Testis (tissue), 2 donors: ENCODE measurements around the gene POU3F1.

Experiments
- POLR2A ChIP-seq: fragments of 450-650 bp; IDR thresholded peaks from one replicate; pipeline ENCODE4 v1.6.1; 2017; ENCODE audit warnings: antibody characterized with exemption, mild to moderate bottlenecking, moderate library complexity
- TF ChIP-seq, protein P1 (sequence below), 3 experiments: fragments of 450-650 bp in 2 of 3; fragments of 200-600 bp in 1 of 3; sonication (generic) in 1 of 3; IDR thresholded peaks; one replicate each; pipeline ENCODE4 v1.5.1; 2016 to 2019; ENCODE audit warnings: antibody characterized with exemption in 3 of 3, mild to moderate bottlenecking in 2 of 3, moderate library complexity in 1 of 3

DNA sequence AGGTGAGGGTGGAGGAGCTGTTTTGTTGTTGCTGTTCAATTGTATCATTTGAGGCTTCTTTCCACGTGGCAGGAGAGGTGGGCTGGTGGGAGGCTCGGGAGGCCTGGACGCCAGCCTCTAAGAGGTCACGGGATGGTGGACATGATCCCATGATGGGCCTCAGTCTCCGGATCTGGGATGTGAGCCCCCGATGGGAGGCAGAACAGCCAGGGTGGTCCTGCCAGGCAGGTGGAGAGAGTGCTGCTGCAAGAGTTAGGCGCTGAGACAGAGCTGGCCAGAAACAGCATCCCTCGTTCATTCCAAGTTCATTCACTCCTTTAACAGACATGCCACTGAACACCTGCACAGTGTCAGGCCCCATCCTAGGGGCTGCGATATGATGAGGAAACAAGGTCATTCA is 41.1 kb upstream of the POU3F1 start:
- TF ChIP-seq, protein P1, sequence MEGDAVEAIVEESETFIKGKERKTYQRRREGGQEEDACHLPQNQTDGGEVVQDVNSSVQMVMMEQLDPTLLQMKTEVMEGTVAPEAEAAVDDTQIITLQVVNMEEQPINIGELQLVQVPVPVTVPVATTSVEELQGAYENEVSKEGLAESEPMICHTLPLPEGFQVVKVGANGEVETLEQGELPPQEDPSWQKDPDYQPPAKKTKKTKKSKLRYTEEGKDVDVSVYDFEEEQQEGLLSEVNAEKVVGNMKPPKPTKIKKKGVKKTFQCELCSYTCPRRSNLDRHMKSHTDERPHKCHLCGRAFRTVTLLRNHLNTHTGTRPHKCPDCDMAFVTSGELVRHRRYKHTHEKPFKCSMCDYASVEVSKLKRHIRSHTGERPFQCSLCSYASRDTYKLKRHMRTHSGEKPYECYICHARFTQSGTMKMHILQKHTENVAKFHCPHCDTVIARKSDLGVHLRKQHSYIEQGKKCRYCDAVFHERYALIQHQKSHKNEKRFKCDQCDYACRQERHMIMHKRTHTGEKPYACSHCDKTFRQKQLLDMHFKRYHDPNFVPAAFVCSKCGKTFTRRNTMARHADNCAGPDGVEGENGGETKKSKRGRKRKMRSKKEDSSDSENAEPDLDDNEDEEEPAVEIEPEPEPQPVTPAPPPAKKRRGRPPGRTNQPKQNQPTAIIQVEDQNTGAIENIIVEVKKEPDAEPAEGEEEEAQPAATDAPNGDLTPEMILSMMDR (IDR thresholded peaks at IDR 0.05): no peak
- no peak for TF ChIP-seq POLR2A
